ENCODE measurements around the gene ZNF274. TPM values are rescaled to one million over a fixed set of nuclear protein-coding genes. Genes with fewer than 3 reads are reported as not detected.

ZNF274 gene
- total and polyA plus RNA-seq, 2 donors from 2014 or later = 10.9 to 42.4 TPM

- Histone ChIP-seq H3K9ac (ENCODE audit: low read length in 3 of 3) (no peak overlapping the region), H3K4me3 (ENCODE audit: low read length in 3 of 3) (no peak overlapping the region), H3K4me1 (ENCODE audit: control insufficient read depth in 2 of 3, insufficient read depth in 2 of 3, low read depth in 1 of 3, low read length in 3 of 3) (no peaks in the 10 kb centered on the region), H3K27ac (ENCODE audit: low read depth in 2 of 2, low read length in 2 of 2) (no peak overlapping the region), H3K36me3 (ENCODE audit: control insufficient read depth in 2 of 3, insufficient read depth in 3 of 3, low read length in 3 of 3) (peaks cover 21 to 73% (median 40%) of the 10 kb centered on the region in 3 donors), H3K9me3 (ENCODE audit: control insufficient read depth in 2 of 3, insufficient read depth in 1 of 3, low read length in 3 of 3) (peaks cover 18 to 97% (median 64%) of the 10 kb centered on the region in 3 donors), H3K27me3 (ENCODE audit: control insufficient read depth, insufficient read depth, low read length) (no peaks in the 10 kb centered on the region)
- FAIRE-seq (no peak), DNase-seq (peak in 2 of 5 donors; percentile 11 to 47)
- no peak for TF ChIP-seq CTCF (IDR thresholded peaks at IDR 0.05; ENCODE audit: borderline replicate concordance, extremely low read depth, insufficient read depth)
- intact Hi-C loops (cut with DNase I) = loop anchor here (10.0 kb wide), 1 partner anchor 51 kb away; no protein-coding TSS in a partner anchor
Observed at GRCh38 chr19:58203814-58204475, 21.1 kb downstream of the ZNF274 start.

GRCh38 chr19:58204566-58204965 is 21.7 kb downstream of the ZNF274 start:
- intact Hi-C loops (cut with DNase I) = loop anchor here (10.0 kb wide), 1 partner anchor 50 kb away; no protein-coding TSS in a partner anchor
- no peaks in the 10 kb centered on the region for H3K27me3 ChIP-seq (ENCODE audit: control insufficient read depth, insufficient read depth, low read length)
- H3K9ac ChIP-seq (ENCODE audit: low read length in 3 of 3) = no peak overlapping the region
- no peak overlapping the region for H3K27ac ChIP-seq (ENCODE audit: low read depth in 2 of 2, low read length in 2 of 2)
- H3K4me1 ChIP-seq (ENCODE audit: control insufficient read depth in 2 of 3, insufficient read depth in 2 of 3, low read depth in 1 of 3, low read length in 3 of 3) = no peaks in the 10 kb centered on the region
- H3K36me3 ChIP-seq (ENCODE audit: control insufficient read depth in 2 of 3, insufficient read depth in 3 of 3, low read length in 3 of 3) = peaks cover 21 to 73% (median 46%) of the 10 kb centered on the region in 3 donors
- H3K4me3 ChIP-seq (ENCODE audit: low read length in 3 of 3) = no peak overlapping the region
- peaks cover 21 to 97% (median 70%) of the 10 kb centered on the region in 3 donors for H3K9me3 ChIP-seq (ENCODE audit: control insufficient read depth in 2 of 3, insufficient read depth in 1 of 3, low read length in 3 of 3)
- no peak for TF ChIP-seq CTCF (IDR thresholded peaks at IDR 0.05; ENCODE audit: borderline replicate concordance, extremely low read depth, insufficient read depth)
- no peak for FAIRE-seq
- DNase-seq = no peak

- intact Hi-C loops (cut with DNase I) = loop anchor here (10.0 kb wide), 1 partner anchor 45 kb away; no protein-coding TSS in a partner anchor
- peaks cover 30 to 85% (median 68%) of the 10 kb centered on the region in 3 donors for H3K36me3 ChIP-seq (ENCODE audit: control insufficient read depth in 2 of 3, insufficient read depth in 3 of 3, low read length in 3 of 3)
- no peak overlapping the region for H3K9ac ChIP-seq (ENCODE audit: low read length in 3 of 3)
- no peaks in the 10 kb centered on the region for H3K27me3 ChIP-seq (ENCODE audit: control insufficient read depth, insufficient read depth, low read length)
- TF ChIP-seq CTCF (IDR thresholded peaks at IDR 0.05; ENCODE audit: borderline replicate concordance, extremely low read depth, insufficient read depth) = no peak
- DNase-seq (no peak), FAIRE-seq (no peak)
- H3K4me1 ChIP-seq (ENCODE audit: control insufficient read depth in 2 of 3, insufficient read depth in 2 of 3, low read depth in 1 of 3, low read length in 3 of 3) = no peaks in the 10 kb centered on the region
- no peak overlapping the region for H3K27ac ChIP-seq (ENCODE audit: low read depth in 2 of 2, low read length in 2 of 2)
- H3K4me3 ChIP-seq (ENCODE audit: low read length in 3 of 3) = no peak overlapping the region
- H3K9me3 ChIP-seq (ENCODE audit: control insufficient read depth in 2 of 3, insufficient read depth in 1 of 3, low read length in 3 of 3) = peaks cover 26 to 98% (median 86%) of the 10 kb centered on the region in 3 donors
Observed at GRCh38 chr19:58209577-58209976, 26.7 kb downstream of the ZNF274 start.
